ENCODE results near the gene LGI1.
A peak's percentile ranks its signal among the peaks of the same experiment; 100 is the strongest.

DNA sequence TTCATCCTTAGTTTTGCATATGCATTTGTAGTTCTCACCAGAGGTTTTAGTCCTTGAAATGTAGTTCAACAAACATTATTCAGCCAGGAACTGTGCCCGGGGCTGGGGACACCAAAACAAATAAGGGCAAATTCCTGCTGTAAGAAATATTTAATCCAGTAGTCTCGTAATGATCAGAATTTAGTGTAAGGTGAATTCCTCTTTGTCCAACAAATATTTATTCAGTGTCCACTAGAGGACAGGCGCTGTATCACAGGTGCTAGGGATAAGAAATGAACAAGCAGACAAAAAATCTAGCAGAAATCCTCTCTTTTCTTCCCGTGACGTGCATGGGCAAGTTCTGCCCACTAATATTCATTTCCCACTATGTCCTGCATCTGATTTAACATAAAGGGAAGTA lies 17.6 kb downstream of the LGI1 start:
- TF ChIP-seq, protein P1, sequence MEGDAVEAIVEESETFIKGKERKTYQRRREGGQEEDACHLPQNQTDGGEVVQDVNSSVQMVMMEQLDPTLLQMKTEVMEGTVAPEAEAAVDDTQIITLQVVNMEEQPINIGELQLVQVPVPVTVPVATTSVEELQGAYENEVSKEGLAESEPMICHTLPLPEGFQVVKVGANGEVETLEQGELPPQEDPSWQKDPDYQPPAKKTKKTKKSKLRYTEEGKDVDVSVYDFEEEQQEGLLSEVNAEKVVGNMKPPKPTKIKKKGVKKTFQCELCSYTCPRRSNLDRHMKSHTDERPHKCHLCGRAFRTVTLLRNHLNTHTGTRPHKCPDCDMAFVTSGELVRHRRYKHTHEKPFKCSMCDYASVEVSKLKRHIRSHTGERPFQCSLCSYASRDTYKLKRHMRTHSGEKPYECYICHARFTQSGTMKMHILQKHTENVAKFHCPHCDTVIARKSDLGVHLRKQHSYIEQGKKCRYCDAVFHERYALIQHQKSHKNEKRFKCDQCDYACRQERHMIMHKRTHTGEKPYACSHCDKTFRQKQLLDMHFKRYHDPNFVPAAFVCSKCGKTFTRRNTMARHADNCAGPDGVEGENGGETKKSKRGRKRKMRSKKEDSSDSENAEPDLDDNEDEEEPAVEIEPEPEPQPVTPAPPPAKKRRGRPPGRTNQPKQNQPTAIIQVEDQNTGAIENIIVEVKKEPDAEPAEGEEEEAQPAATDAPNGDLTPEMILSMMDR (conservative IDR thresholded peaks at IDR 0.05) = peak; percentile 30
- no peak for TF ChIP-seq ZFX (IDR thresholded peaks at IDR 0.05)

Data from C4-2B (cell line).